H9 (cell line): ENCODE results near the gene PROSER1. TPM values are rescaled to one million over a fixed set of nuclear protein-coding genes. Genes with fewer than 3 reads are reported as not detected.

ENCODE experiments used
- DNase-seq: peaks from one replicate; pipeline ENCODE4 v3.0.0-alpha.2; 2017
- H2AFZ ChIP-seq: one replicate; pipeline ENCODE4 v1.6.1; 2013; ENCODE audit warnings: mild to moderate bottlenecking, low read length, control low read depth, moderate library complexity
- H2AK5ac ChIP-seq: 2 replicates; pipeline ENCODE4 v1.6.1; 2013; ENCODE audit warnings: low read length, control low read depth, mixed read lengths; ENCODE audit not compliant: insufficient read length
- H2BK120ac ChIP-seq: one replicate; pipeline ENCODE4 v1.6.1; 2013; ENCODE audit warnings: low read depth, mild to moderate bottlenecking, low read length, control low read depth, inconsistent platforms; ENCODE audit not compliant: poor library complexity, severe bottlenecking
- H2BK12ac ChIP-seq: 2 replicates; pipeline ENCODE4 v1.6.1; 2013; ENCODE audit warnings: low read length, control low read depth, mixed read lengths, low read depth; ENCODE audit not compliant: insufficient read length
- H2BK15ac ChIP-seq: 2 replicates; pipeline ENCODE4 v1.6.1; 2013; ENCODE audit warnings: low read depth, low read length, control low read depth
- H2BK20ac ChIP-seq: one replicate; pipeline ENCODE4 v1.6.1; 2013; ENCODE audit warnings: low read depth, mild to moderate bottlenecking, low read length, control low read depth, inconsistent platforms; ENCODE audit not compliant: poor library complexity, severe bottlenecking
- H2BK5ac ChIP-seq: 2 replicates; pipeline ENCODE4 v1.6.1; 2013; ENCODE audit warnings: low read length, control low read depth, mixed read lengths; ENCODE audit not compliant: insufficient read length
- H3K14ac ChIP-seq: 2 replicates; pipeline ENCODE4 v1.6.1; 2013; ENCODE audit warnings: low read length, control low read depth; ENCODE audit not compliant: insufficient read depth
- H3K18ac ChIP-seq: 2 replicates; pipeline ENCODE4 v1.6.1; 2013; ENCODE audit warnings: low read depth, mild to moderate bottlenecking, mixed read lengths, low read length, control low read depth; ENCODE audit not compliant: insufficient read length
- H3K23ac ChIP-seq: 2 replicates; pipeline ENCODE4 v1.6.1; 2013; ENCODE audit warnings: low read length, control low read depth, mixed read lengths, low read depth; ENCODE audit not compliant: insufficient read length
- H3K23me2 ChIP-seq: 2 replicates; pipeline ENCODE4 v1.6.1; 2013; ENCODE audit warnings: low read depth, mild to moderate bottlenecking, mixed read lengths, low read length, control low read depth; ENCODE audit not compliant: insufficient read length, poor library complexity, severe bottlenecking
- H3K27ac ChIP-seq: 2 replicates; pipeline ENCODE4 v1.5.1; 2013; ENCODE audit warnings: low read length, control low read depth, mixed read lengths, low read depth; ENCODE audit not compliant: insufficient read length
- H3K27me3 ChIP-seq: 2 replicates; pipeline ENCODE4 v1.6.1; 2013; ENCODE audit warnings: low read length, control low read depth, inconsistent platforms; ENCODE audit not compliant: insufficient read depth
- H3K4ac ChIP-seq: 2 replicates; pipeline ENCODE4 v1.6.1; 2013; ENCODE audit warnings: low read depth, mild to moderate bottlenecking, control low read depth, inconsistent platforms, low read length, moderate library complexity
- H3K4me1 ChIP-seq: 2 replicates; pipeline ENCODE4 v1.6.1; 2013; ENCODE audit warnings: low read length, control low read depth, inconsistent platforms; ENCODE audit not compliant: insufficient read depth
- H3K4me2 ChIP-seq: 2 replicates; pipeline ENCODE4 v1.6.1; 2013; ENCODE audit warnings: low read length, control low read depth, mixed read lengths; ENCODE audit not compliant: insufficient read length, insufficient read depth
- H3K56ac ChIP-seq: 2 replicates; pipeline ENCODE4 v1.6.1; 2013; ENCODE audit warnings: low read depth, mild to moderate bottlenecking, mixed read lengths, low read length, control low read depth; ENCODE audit not compliant: insufficient read length
- H3K79me1 ChIP-seq: 2 replicates; pipeline ENCODE4 v1.6.1; 2013; ENCODE audit warnings: low read depth, mild to moderate bottlenecking, moderate library complexity, low read length, control low read depth, inconsistent platforms; ENCODE audit not compliant: insufficient read depth, poor library complexity, severe bottlenecking
- H3K79me2 ChIP-seq: 2 replicates; pipeline ENCODE4 v1.6.1; 2013; ENCODE audit warnings: low read length, control low read depth, inconsistent platforms; ENCODE audit not compliant: insufficient read depth
- H3K9ac ChIP-seq: 2 replicates; pipeline ENCODE4 v1.6.1; 2013; ENCODE audit warnings: low read length, control low read depth, mixed read lengths; ENCODE audit not compliant: insufficient read length; ENCODE audit errors: extremely low read depth
- H3K9me3 ChIP-seq: one replicate; pipeline ENCODE4 v1.6.1; 2013; ENCODE audit warnings: low read depth, low read length, inconsistent platforms; ENCODE audit not compliant: control insufficient read depth
- H3T11ph ChIP-seq: one replicate; pipeline ENCODE4 v1.6.1; 2013; ENCODE audit warnings: mild to moderate bottlenecking, low read length, control low read depth, inconsistent platforms
- H4K20me1 ChIP-seq: one replicate; pipeline ENCODE4 v1.6.1; 2013; ENCODE audit not compliant: control insufficient read depth, insufficient read length, insufficient read depth
- H4K5ac ChIP-seq: 2 replicates; pipeline ENCODE4 v1.6.1; 2013; ENCODE audit warnings: low read depth, mild to moderate bottlenecking, mixed read lengths, low read length, control low read depth; ENCODE audit not compliant: insufficient read length
- H4K8ac ChIP-seq: replicated peaks from 2 replicates; pipeline ENCODE4 v1.6.1; 2013; ENCODE audit warnings: low read length, control low read depth, mixed read lengths, low read depth; ENCODE audit not compliant: insufficient read length
- H4K91ac ChIP-seq: 2 replicates; pipeline ENCODE4 v1.6.1; 2013; ENCODE audit warnings: low read depth, mild to moderate bottlenecking, moderate library complexity, mixed read lengths, low read length, control low read depth; ENCODE audit not compliant: insufficient read length
- H3K27ac Mint-ChIP-seq, 3 experiments: 2 replicates in 2 of 3; 3 replicates in 1 of 3; pipeline ENCODE4 v1.8.0; 2020 to 2021; ENCODE audit warnings: mixed read lengths in 3 of 3, mild to moderate bottlenecking in 1 of 3, moderate library complexity in 1 of 3
- H3K27me3 Mint-ChIP-seq: 2 replicates; pipeline ENCODE4 v1.8.0; 2021; ENCODE audit warnings: low read depth, mild to moderate bottlenecking, moderate library complexity, mixed read lengths
- H3K36me3 Mint-ChIP-seq, 3 experiments: 2 replicates in 2 of 3; 3 replicates in 1 of 3; pipeline ENCODE4 v1.8.0; 2020 to 2021; ENCODE audit warnings: low read depth in 3 of 3, mixed read lengths in 3 of 3; ENCODE audit not compliant: insufficient read depth in 1 of 3
- H3K4me1 Mint-ChIP-seq, 2 experiments: 2 replicates each; pipeline ENCODE4 v1.8.0; 2020; ENCODE audit warnings: mixed read lengths in 2 of 2
- H3K4me3 Mint-ChIP-seq, 2 experiments: 2 replicates in 1 of 2; 3 replicates in 1 of 2; pipeline ENCODE4 v1.8.0; 2020 to 2021; ENCODE audit warnings: mild to moderate bottlenecking in 2 of 2, mixed read lengths in 2 of 2, moderate library complexity in 1 of 2
- H3K9me3 Mint-ChIP-seq, 2 experiments: 2 replicates in 1 of 2; 3 replicates in 1 of 2; pipeline ENCODE4 v1.8.0; 2020; ENCODE audit warnings: mild to moderate bottlenecking in 2 of 2, mixed read lengths in 2 of 2, moderate library complexity in 1 of 2
- CTCF ChIP-seq: fragments of 200-600 bp; sonication (generic); conservative IDR thresholded peaks from 3 replicates; pipeline ENCODE4 v1.8.0; 2021; ENCODE audit warnings: antibody characterized with exemption, mild to moderate bottlenecking
- WGBS: extraction: QIAGEN DNeasy Blood & Tissue Kit; methylation state at CpG from one replicate; pipeline ENCODE4 v1.1.7; 2013; ENCODE audit warnings: missing lambda C conversion rate, low lambda C conversion rate, mixed read lengths; ENCODE audit not compliant: insufficient read length; ENCODE audit errors: extremely low coverage; 5-methylcytosine and 5-hydroxymethylcytosine counted together
- total RNA-seq: library from RNA; stranded (reverse); gene quantifications from 2 replicates; pipeline ENCODE4 v1.2.1, GENCODE V29; 2021

The PROSER1 gene
- total RNA-seq, 1 experiment from 2014 or later = 84.6 TPM

- Mint-ChIP-seq H3K4me3 (no peak overlapping the region), H3K27ac (no peak overlapping the region; a peak in 1 of 7 replicates), H3K36me3 (peaks cover 0 to 11% (median 0%) of the 10 kb centered on the region in 3 experiments; a peak in 3 of 7 replicates), H3K4me1 (peaks cover 31 to 36% of the 10 kb centered on the region in 2 experiments), H3K27me3 (no peaks in the 10 kb centered on the region), H3K9me3 (no peaks in the 10 kb centered on the region)
- no peak overlapping the region for H2AK5ac ChIP-seq
- H3K79me1 ChIP-seq = no peaks in the 10 kb centered on the region
- no peak for DNase-seq
- H3K27me3 ChIP-seq = no peaks in the 10 kb centered on the region; the same call in 1 of the 2 replicates
- no peak overlapping the region for H3T11ph ChIP-seq
- H3K9me3 ChIP-seq = no peaks in the 10 kb centered on the region
- WGBS = no CpG with 5 or more reads among the region's 3 CpGs
- no peak overlapping the region for H2AFZ ChIP-seq
- H4K5ac ChIP-seq = no peak overlapping the region
- H3K18ac ChIP-seq = no peak overlapping the region
- H3K14ac ChIP-seq = no peak overlapping the region
- H2BK20ac ChIP-seq = no peak overlapping the region
- H4K20me1 ChIP-seq = no peaks in the 10 kb centered on the region
- no peak overlapping the region for H3K4ac ChIP-seq
- no peak overlapping the region for H3K56ac ChIP-seq
- no peak overlapping the region for H3K9ac ChIP-seq
- H4K91ac ChIP-seq = no peak overlapping the region
- H2BK120ac ChIP-seq = no peak overlapping the region
- H2BK15ac ChIP-seq = no peak overlapping the region
- no peak overlapping the region for H3K23ac ChIP-seq
- H3K27ac ChIP-seq = no peak overlapping the region
- peaks cover 2% of the 10 kb centered on the region; the same call in 1 of the 2 replicates for H3K4me1 ChIP-seq
- H4K8ac ChIP-seq = no peak overlapping the region
- no peak overlapping the region for H2BK12ac ChIP-seq
- H3K23me2 ChIP-seq = no peaks in the 10 kb centered on the region
- H3K4me2 ChIP-seq = no peak overlapping the region
- H3K79me2 ChIP-seq = no peaks in the 10 kb centered on the region
- TF ChIP-seq CTCF = no peak
- H2BK5ac ChIP-seq = no peak overlapping the region
Measured at GRCh38 chr13:39049274-39049673, 11.4 kb upstream of the PROSER1 start.
